ENCODE data around the gene TRMT1. TPM values are rescaled to one million over a fixed set of nuclear protein-coding genes. Genes with fewer than 3 reads are reported as not detected.

TRMT1 gene
- total and polyA plus RNA-seq, 2 of the 8 experiments (the other 6 are each of a cell fraction or from before 2014, with no cell fraction given), result 77.4 to 99.3 TPM

DNA sequence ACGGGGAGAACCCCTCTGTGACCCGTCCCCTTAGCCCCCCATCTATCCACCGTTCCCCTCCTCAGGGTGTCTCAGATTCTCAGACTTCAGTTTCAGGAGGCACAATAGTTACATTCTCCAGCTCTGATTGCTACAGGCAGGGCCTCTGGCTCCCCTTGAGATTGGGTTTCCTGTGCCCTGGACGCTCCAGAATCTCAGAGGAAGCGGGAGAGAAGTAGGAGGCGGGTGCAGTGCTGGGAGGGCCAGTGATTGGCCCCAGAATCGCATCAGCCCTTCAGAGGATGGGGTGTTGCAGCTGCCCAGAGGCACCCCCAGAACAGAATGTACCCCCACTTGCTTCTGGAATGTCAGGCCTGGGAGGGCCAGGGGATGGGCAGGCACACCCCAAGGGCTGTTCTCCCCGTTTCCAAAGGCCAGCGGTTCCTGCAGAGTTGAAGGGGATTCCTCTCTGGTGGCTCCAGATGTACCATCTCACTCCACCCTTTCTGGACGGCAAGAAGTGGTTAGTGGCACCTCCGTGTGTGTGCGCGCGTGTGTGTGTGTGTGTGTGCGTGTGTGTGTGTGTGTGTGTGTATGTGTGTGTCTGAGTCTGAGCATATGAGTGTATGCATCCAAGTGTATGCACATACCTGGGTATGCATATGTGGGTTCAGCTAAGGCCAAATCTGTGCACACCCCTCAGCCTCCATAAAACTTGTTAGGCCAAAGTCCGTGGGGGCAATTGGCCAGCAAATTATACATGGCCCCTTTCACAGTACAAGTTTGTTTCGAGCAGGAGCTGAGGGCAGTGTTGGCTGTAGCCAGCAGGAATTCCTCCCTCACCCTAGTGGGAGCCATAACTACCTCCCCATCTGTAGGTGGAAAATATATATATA lies 49.4 kb downstream of the TRMT1 start (continued):
- TF ChIP-seq ATF3 (IDR thresholded peaks at IDR 0.05; ENCODE audit: insufficient read depth, low read depth, low read length), result no peak
- TF ChIP-seq GTF2F1 (IDR thresholded peaks at IDR 0.05; ENCODE audit: borderline replicate concordance, low read depth, low read length), result no peak
- no peak for TF ChIP-seq SIN3A (conservative IDR thresholded peaks at IDR 0.05 in 1 of 2, IDR thresholded peaks at IDR 0.05 in 1 of 2; ENCODE audit: low read depth in 1 of 2, low read length in 2 of 2)
- TF ChIP-seq RXRA (IDR thresholded peaks at IDR 0.05; ENCODE audit: insufficient read depth, low read depth, low read length), result no peak
- TF ChIP-seq ZNF274 (IDR thresholded peaks at IDR 0.05; ENCODE audit: borderline replicate concordance, extremely low read depth, low read length), result no peak
- TF ChIP-seq SP4 (IDR thresholded peaks at IDR 0.05; ENCODE audit: low read length), result no peak
- no peak for TF ChIP-seq YY1 (IDR thresholded peaks at IDR 0.05; ENCODE audit: low read depth, low read length)
- no peak for TF ChIP-seq USF2 (IDR thresholded peaks at IDR 0.05; ENCODE audit: low read length)

Measured in H1 (cell line).